WTC11 (cell line): ENCODE measurements around the gene MTFMT.

Experiments
- CTCF ChIP-seq: fragments of 200-600 bp; IDR thresholded peaks from 2 replicates; pipeline ENCODE4 v1.8.0; 2022; ENCODE audit warnings: antibody characterized with exemption
- KAT7 ChIP-seq: sonication (generic); formaldehyde crosslinking; IDR thresholded peaks from 2 replicates; pipeline ENCODE4 v1.8.1; 2023; ENCODE audit warnings: missing genetic modification reagents, mild to moderate bottlenecking, borderline replicate concordance
- MAX ChIP-seq: sonication (generic); formaldehyde crosslinking; IDR thresholded peaks from 2 replicates; pipeline ENCODE4 v1.8.0; 2022; ENCODE audit warnings: mild to moderate bottlenecking, missing genetic modification reagents
- USF2 ChIP-seq: sonication (generic); formaldehyde crosslinking; IDR thresholded peaks from 2 replicates; pipeline ENCODE4 v1.8.1; 2023; ENCODE audit warnings: mild to moderate bottlenecking, missing genetic modification reagents, moderate library complexity
- ZNF281 ChIP-seq: sonication (generic); formaldehyde crosslinking; IDR thresholded peaks from 2 replicates; pipeline ENCODE4 v1.8.0; 2023; ENCODE audit warnings: mild to moderate bottlenecking, missing genetic modification reagents

- no peak for TF ChIP-seq CTCF
- TF ChIP-seq KAT7 (CRISPR knock-in tag) = no peak
- TF ChIP-seq USF2 (CRISPR knock-in tag) = no peak
- no peak for TF ChIP-seq MAX (CRISPR knock-in tag)
- TF ChIP-seq ZNF281 = no peak
Measured at GRCh38 chr15:65072027-65072426, 42.6 kb upstream of the MTFMT start.
